Calu3 (cell line): ENCODE data around the gene UVRAG. TPM values are rescaled to one million over a fixed set of nuclear protein-coding genes. Genes with fewer than 3 reads are reported as not detected.

Experiments used
- BruUV-seq: library from RNA; stranded (reverse); fragments of 400-500 nt; replicated peaks from 2 replicates; lab custom pipeline; 2021; lab: Mats Ljungman, UMichigan
- CTCF ChIA-PET: fragments of 300-600 bp; sonication (Branson Sonifier 250); formaldehyde crosslinking; loops from one replicate; lab custom pipeline; 2022; ENCODE audit warnings: antibody characterized with exemption; lab: Charles Lee
- DNase-seq: peaks from one replicate; pipeline ENCODE4 v3.0.0; 2022
- H3K27ac Mint-ChIP-seq: one replicate; pipeline ENCODE4 v1.8.0; 2022; ENCODE audit warnings: mixed read lengths; ENCODE audit not compliant: unreplicated experiment
- H3K27me3 Mint-ChIP-seq: one replicate; pipeline ENCODE4 v1.8.0; 2022; ENCODE audit warnings: mixed read lengths; ENCODE audit not compliant: unreplicated experiment
- H3K36me3 Mint-ChIP-seq: one replicate; pipeline ENCODE4 v1.8.0; 2022; ENCODE audit warnings: mild to moderate bottlenecking, moderate library complexity, mixed read lengths; ENCODE audit not compliant: insufficient read depth, unreplicated experiment
- H3K4me1 Mint-ChIP-seq: one replicate; pipeline ENCODE4 v1.8.0; 2022; ENCODE audit warnings: mild to moderate bottlenecking, low read depth, mixed read lengths; ENCODE audit not compliant: unreplicated experiment
- H3K4me3 Mint-ChIP-seq: one replicate; pipeline ENCODE4 v1.8.0; 2022; ENCODE audit warnings: mild to moderate bottlenecking, low read depth, moderate library complexity, mixed read lengths; ENCODE audit not compliant: unreplicated experiment
- H3K9me3 Mint-ChIP-seq: one replicate; pipeline ENCODE4 v1.8.0; 2022; ENCODE audit warnings: low read depth, mixed read lengths; ENCODE audit not compliant: unreplicated experiment
- intact Hi-C: fragments of 100-400 bp; cut with micrococcal nuclease; formaldehyde crosslinking; loops from one replicate; pipeline ENCODE4 v1.10.0; 2022; ENCODE audit not compliant: unreplicated experiment
- total RNA-seq: library from RNA; stranded (reverse); gene quantifications from 2 replicates; pipeline ENCODE4 v1.2.3, GENCODE V29; 2022
- TF ChIP-seq, protein P1 (sequence below): fragments of 200-600 bp; IDR thresholded peaks from one replicate; pipeline ENCODE4 v1.8.0; 2022; ENCODE audit warnings: antibody characterized with exemption; ENCODE audit not compliant: unreplicated experiment

UVRAG gene
- total RNA-seq, 1 experiment from 2014 or later: 18.5 TPM

DNA sequence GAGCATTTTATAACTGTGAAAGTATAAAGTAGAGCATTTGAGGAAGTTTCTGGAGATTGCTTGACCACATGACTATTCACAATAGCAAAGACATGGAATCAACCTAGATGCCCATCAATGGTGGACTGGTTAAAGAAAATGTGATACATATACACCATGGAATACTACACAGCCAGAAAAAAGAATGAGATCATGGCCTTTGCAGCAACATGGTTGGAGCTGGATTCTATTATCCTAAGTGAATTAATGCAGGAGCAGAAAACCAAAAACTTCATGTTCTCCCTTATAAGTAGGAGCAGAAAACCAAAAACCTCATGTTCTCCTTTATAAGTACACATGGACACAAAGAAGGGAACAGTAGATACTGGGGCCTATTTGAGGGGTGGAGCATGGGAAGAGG is 30.3 kb downstream of the UVRAG start:
- DNase-seq: no peak
- intact Hi-C loops: no loop called here
- Mint-ChIP-seq H3K27ac (no peak overlapping the region), H3K36me3 (no peaks in the 10 kb centered on the region), H3K9me3 (no peaks in the 10 kb centered on the region), H3K4me1 (peaks cover 3% of the 10 kb centered on the region), H3K4me3 (no peak overlapping the region), H3K27me3 (no peaks in the 10 kb centered on the region)
- no TSS peak for BruUV-seq
- TF ChIP-seq, protein P1, sequence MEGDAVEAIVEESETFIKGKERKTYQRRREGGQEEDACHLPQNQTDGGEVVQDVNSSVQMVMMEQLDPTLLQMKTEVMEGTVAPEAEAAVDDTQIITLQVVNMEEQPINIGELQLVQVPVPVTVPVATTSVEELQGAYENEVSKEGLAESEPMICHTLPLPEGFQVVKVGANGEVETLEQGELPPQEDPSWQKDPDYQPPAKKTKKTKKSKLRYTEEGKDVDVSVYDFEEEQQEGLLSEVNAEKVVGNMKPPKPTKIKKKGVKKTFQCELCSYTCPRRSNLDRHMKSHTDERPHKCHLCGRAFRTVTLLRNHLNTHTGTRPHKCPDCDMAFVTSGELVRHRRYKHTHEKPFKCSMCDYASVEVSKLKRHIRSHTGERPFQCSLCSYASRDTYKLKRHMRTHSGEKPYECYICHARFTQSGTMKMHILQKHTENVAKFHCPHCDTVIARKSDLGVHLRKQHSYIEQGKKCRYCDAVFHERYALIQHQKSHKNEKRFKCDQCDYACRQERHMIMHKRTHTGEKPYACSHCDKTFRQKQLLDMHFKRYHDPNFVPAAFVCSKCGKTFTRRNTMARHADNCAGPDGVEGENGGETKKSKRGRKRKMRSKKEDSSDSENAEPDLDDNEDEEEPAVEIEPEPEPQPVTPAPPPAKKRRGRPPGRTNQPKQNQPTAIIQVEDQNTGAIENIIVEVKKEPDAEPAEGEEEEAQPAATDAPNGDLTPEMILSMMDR: no peak
- CTCF ChIA-PET: no interaction called here

DNA sequence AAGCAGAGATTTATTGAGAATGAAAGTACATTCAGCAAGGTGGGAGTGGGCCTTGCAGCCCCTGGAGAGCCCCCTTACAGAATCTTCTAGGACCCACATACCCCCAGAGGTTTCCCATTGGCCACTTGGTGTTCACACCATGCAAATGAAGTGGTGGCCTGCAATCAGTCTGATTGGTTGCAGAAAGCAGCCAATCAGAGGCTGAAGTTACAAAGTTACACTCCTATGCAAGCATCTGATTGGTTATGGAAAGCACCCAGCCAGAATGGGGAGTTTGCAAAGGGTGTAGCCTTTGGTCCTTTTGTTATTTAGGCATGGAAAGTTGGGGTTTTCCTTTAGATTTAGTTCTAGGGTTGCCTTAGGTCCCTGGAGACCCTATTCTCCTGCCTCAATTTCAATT is 34.9 kb downstream of the UVRAG start:
- no peaks in the 10 kb centered on the region for H3K4me1 Mint-ChIP-seq
- H3K27ac Mint-ChIP-seq: no peak overlapping the region
- intact Hi-C loops: no loop called here
- no peaks in the 10 kb centered on the region for H3K36me3 Mint-ChIP-seq
- no peaks in the 10 kb centered on the region for H3K9me3 Mint-ChIP-seq
- CTCF ChIA-PET: no interaction called here
- no peak overlapping the region for H3K4me3 Mint-ChIP-seq
- no peak for DNase-seq
- TF ChIP-seq, protein P1: no peak
- no TSS peak for BruUV-seq
- H3K27me3 Mint-ChIP-seq: no peaks in the 10 kb centered on the region

DNA sequence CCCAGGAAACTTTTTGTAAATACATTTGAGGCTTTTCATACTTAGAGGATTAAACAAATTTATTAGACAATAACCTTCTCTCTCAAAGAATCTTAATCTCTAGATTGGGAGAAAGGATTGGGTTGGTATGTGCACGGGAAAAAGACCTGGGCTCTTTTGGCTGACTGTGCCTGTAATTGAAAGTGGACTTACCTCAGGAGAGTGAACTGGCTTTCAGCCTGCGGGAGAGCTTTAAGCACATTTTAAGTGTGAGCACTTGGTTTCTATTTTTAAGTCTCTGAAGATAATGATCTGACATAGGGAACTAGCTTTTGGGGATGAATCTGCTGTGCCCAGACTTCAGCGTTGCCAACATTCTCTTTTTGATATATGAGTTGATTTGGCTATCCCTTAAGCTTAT is 35.8 kb downstream of the UVRAG start:
- TF ChIP-seq, protein P1: no peak
- Mint-ChIP-seq H3K27me3 (no peaks in the 10 kb centered on the region), H3K27ac (no peak overlapping the region), H3K9me3 (no peaks in the 10 kb centered on the region), H3K4me1 (no peaks in the 10 kb centered on the region), H3K36me3 (no peaks in the 10 kb centered on the region), H3K4me3 (no peak overlapping the region)
- BruUV-seq: no TSS peak
- CTCF ChIA-PET: no interaction called here
- DNase-seq: no peak
- intact Hi-C loops: no loop called here

DNA sequence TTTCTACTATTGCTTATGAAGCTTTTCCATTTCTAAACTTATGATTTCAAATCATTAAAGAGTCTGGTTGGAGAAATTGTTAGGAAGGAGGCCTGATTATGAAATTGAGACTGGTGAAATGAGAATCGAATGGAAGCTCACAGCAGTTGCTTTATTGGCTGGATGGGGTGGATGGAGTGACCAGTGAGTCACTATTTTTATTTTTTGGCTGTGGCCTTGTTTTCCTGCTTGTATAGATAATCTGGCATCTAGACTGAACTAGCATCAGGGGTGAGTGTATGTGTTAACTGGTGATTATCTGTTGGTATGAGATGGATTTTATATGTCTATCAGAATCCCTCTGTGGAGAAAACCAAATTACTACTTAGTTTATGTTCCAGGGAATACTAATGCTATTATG is 36.2 kb downstream of the UVRAG start:
- intact Hi-C loops: no loop called here
- no peak for DNase-seq
- no peaks in the 10 kb centered on the region for H3K27me3 Mint-ChIP-seq
- TF ChIP-seq, protein P1: no peak
- H3K27ac Mint-ChIP-seq: no peak overlapping the region
- no peak overlapping the region for H3K4me3 Mint-ChIP-seq
- H3K9me3 Mint-ChIP-seq: no peaks in the 10 kb centered on the region
- no peaks in the 10 kb centered on the region for H3K36me3 Mint-ChIP-seq
- H3K4me1 Mint-ChIP-seq: no peaks in the 10 kb centered on the region
- CTCF ChIA-PET: no interaction called here
- no TSS peak for BruUV-seq
